GM12878 (cell line): Measurements from ENCODE around the gene ADAMTS14. TPM values are rescaled to one million over a fixed set of nuclear protein-coding genes. Genes with fewer than 3 reads are reported as not detected.

ENCODE experiments used
- ATAC-seq: fragments of 200-7000 bp; cut with Tn5 transposase; 3 replicates; pipeline ENCODE4 v1.9.1; 2020; ENCODE audit warnings: mild to moderate bottlenecking, moderate library complexity
- BruUV-seq: library from RNA; stranded (reverse); fragments of 400-500 nt; replicated peaks from 2 replicates; lab custom pipeline; 2021; lab: Mats Ljungman, UMichigan
- CTCF ChIA-PET: fragments of 300-600 bp; sonication (Branson Sonifier 250); formaldehyde crosslinking; extraction: SDS; loops from one replicate; lab custom pipeline; 2021; ENCODE audit warnings: inconsistent platforms; lab: Yijun Ruan, JAX
- POLR2A ChIA-PET: fragments of 350-600 bp; formaldehyde crosslinking; extraction: SDS; loops from one replicate; lab custom pipeline; 2021; ENCODE audit warnings: inconsistent platforms; lab: Charles Lee
- RAD21 ChIA-PET: fragments of 300-600 bp; sonication (Branson Sonifier 250); formaldehyde crosslinking; loops from one replicate; lab custom pipeline; 2023; ENCODE audit warnings: antibody characterized with exemption; ENCODE audit not compliant: unreplicated experiment; lab: Charles Lee
- SMC1A ChIA-PET: fragments of 300-600 bp; sonication (Branson Sonifier 250); formaldehyde crosslinking; loops from one replicate; lab custom pipeline; 2023; ENCODE audit not compliant: unreplicated experiment, uncharacterized antibody; lab: Charles Lee
- DNase-seq: peaks from one replicate; pipeline ENCODE4 v3.0.0-alpha.2; 2011; ENCODE audit warnings: low read depth, low spot score
- FAIRE-seq: peaks from 3 replicates; lab custom pipeline; 2011; peaks lifted over from hg19 to GRCh38; lab: Jason Lieb, UNC
- H2AFZ ChIP-seq: 2 replicates; pipeline ENCODE4 v1.6.0; 2011; ENCODE audit warnings: low read depth, low read length, control low read depth; ENCODE audit not compliant: control insufficient read depth
- H3K27ac ChIP-seq: 2 replicates; pipeline ENCODE4 v1.5.1; 2011; ENCODE audit warnings: control low read depth; ENCODE audit not compliant: control insufficient read depth, insufficient read depth
- H3K27me3 ChIP-seq, 2 experiments: replicated peaks in 1 of 2; 2 replicates each; pipeline versions ENCODE4 v1.6.0 to v1.6.1; 2011; ENCODE audit warnings: low read length in 1 of 2; ENCODE audit not compliant: control insufficient read depth in 2 of 2, insufficient read depth in 2 of 2
- H3K36me3 ChIP-seq, 2 experiments: 2 replicates each; pipeline ENCODE4 v1.5.1; 2011; ENCODE audit warnings: low read length in 1 of 2; ENCODE audit not compliant: control insufficient read depth in 2 of 2, insufficient read depth in 2 of 2
- H3K4me1 ChIP-seq: 2 replicates; pipeline ENCODE4 v1.6.1; 2011; ENCODE audit warnings: mild to moderate bottlenecking, low read length, moderate library complexity, mixed read lengths; ENCODE audit not compliant: control insufficient read depth, insufficient read depth
- H3K4me2 ChIP-seq: 2 replicates; pipeline ENCODE4 v1.6.0; 2011; ENCODE audit warnings: control low read depth; ENCODE audit not compliant: control insufficient read depth, insufficient read depth
- H3K4me3 ChIP-seq: fragments of 200-600 bp; sonication (generic); 2 replicates; pipeline ENCODE4 v1.5.1; 2016
- H3K79me2 ChIP-seq: 2 replicates; pipeline ENCODE4 v1.6.0; 2011; ENCODE audit warnings: low read length; ENCODE audit not compliant: control insufficient read depth, insufficient read depth
- H3K9ac ChIP-seq: 2 replicates; pipeline ENCODE4 v1.8.0; 2011; ENCODE audit warnings: low read length, control low read depth, mixed read lengths; ENCODE audit not compliant: control insufficient read depth, insufficient read depth
- H3K9me3 ChIP-seq: replicated peaks from 3 replicates; pipeline ENCODE4 v1.5.1; 2011; ENCODE audit warnings: mild to moderate bottlenecking, low read length; ENCODE audit not compliant: control insufficient read depth, insufficient read depth
- H4K20me1 ChIP-seq: 2 replicates; pipeline ENCODE4 v1.6.0; 2011; ENCODE audit not compliant: control insufficient read depth, insufficient read depth
- CHD2 ChIP-seq: IDR thresholded peaks from 2 replicates; pipeline ENCODE4 v1.6.1; 2011; ENCODE audit warnings: low read depth, low read length, improper control_type of control experiment, borderline replicate concordance
- JUNB ChIP-seq: IDR thresholded peaks from 2 replicates; pipeline ENCODE4 v1.6.1; 2016; ENCODE audit warnings: antibody characterized with exemption, mild to moderate bottlenecking
- PBX3 ChIP-seq: IDR thresholded peaks from 2 replicates; pipeline ENCODE4 v1.6.1; 2011; ENCODE audit warnings: mild to moderate bottlenecking, low read depth, low read length, moderate library complexity; ENCODE audit not compliant: insufficient replicate concordance
- SP1 ChIP-seq: IDR thresholded peaks from one replicate; pipeline ENCODE4 v1.6.1; 2011; ENCODE audit warnings: low read depth, low read length
- SUPT20H ChIP-seq: IDR thresholded peaks from 2 replicates; pipeline ENCODE4 v1.6.1; 2011; ENCODE audit warnings: low read depth, mild to moderate bottlenecking, low read length, moderate library complexity, borderline replicate concordance; ENCODE audit not compliant: control insufficient read depth
- SUZ12 ChIP-seq: fragments of 200-600 bp; sonication (generic); IDR thresholded peaks from one replicate; pipeline ENCODE4 v1.6.1; 2018; ENCODE audit warnings: antibody characterized with exemption, mild to moderate bottlenecking; ENCODE audit not compliant: unreplicated experiment
- TCF3 ChIP-seq: IDR thresholded peaks from 2 replicates; pipeline ENCODE4 v1.6.1; 2012; ENCODE audit warnings: low read depth, mild to moderate bottlenecking, low read length, borderline replicate concordance; ENCODE audit not compliant: insufficient read depth
- WGBS: methylation state at CpG from one replicate; pipeline ENCODE4 v1.1.6; 2016; ENCODE audit warnings: low lambda C conversion rate; ENCODE audit not compliant: insufficient replicate concordance, insufficient coverage; ENCODE audit errors: missing lambda C conversion rate; 5-methylcytosine and 5-hydroxymethylcytosine counted together
- in situ Hi-C: fragments of 300-500 bp; cut with MboI; formaldehyde crosslinking; loops from 9 replicates; pipeline ENCODE4 v1.14.3; 2018; ENCODE audit warnings: mixed read lengths
- intact Hi-C: fragments of 100-400 bp; cut with micrococcal nuclease; formaldehyde crosslinking; loops from one replicate; pipeline ENCODE4 v1.14.2; 2022; ENCODE audit not compliant: unreplicated experiment
- polyA plus RNA-seq, 11 experiments: library from polyadenylated mRNA; depleted of rRNA in 4 of 11; unstranded in 6 of 11; stranded (reverse) in 5 of 11; fragments of >200 nt; fragmentation: Nextera tagmentation in 4 of 11; fragmentation: Illumina TruSeq in 1 of 11; extraction: Ambion mirVana in 4 of 11; extraction: Trizol in 1 of 11; gene quantifications; 1 replicate in 1 of 11; 2 replicates in 10 of 11; pipeline versions ENCODE4 v1.2.1 to v1.2.3, GENCODE V29; 2011 to 2016; ENCODE audit warnings: inconsistent platforms in 2 of 11, missing spikeins in 2 of 11, low read depth in 1 of 11
- total RNA-seq, 4 experiments: library from RNA; depleted of rRNA in 3 of 4; stranded (reverse); fragments of >200 nt in 3 of 4; fragmentation: Illumina TruSeq in 1 of 4; extraction: Trizol in 1 of 4; gene quantifications; 2 replicates each; pipeline versions ENCODE4 v1.2.1 to v1.2.3, GENCODE V29; 2013 to 2021

The ADAMTS14 gene
- total and polyA plus RNA-seq, 10 of the 15 experiments (the other 5 are each of a cell fraction or from before 2014, with no cell fraction given) = 0.03 to 0.05 TPM; not detected in 8

- Histone ChIP-seq H4K20me1 (no peaks in the 10 kb centered on the region), H3K9ac (no peak overlapping the region), H3K27ac (no peak overlapping the region)
- intact Hi-C loops = loop anchor here (5.0 kb wide), 1 partner anchor 81 kb away; no protein-coding TSS in a partner anchor
- ChIA-PET RAD21 (no interaction called here), SMC1A (interaction anchor here (0.6 to 0.8 kb wide), 2 partner anchors 72 to 88 kb away, joined by 3 to 4 read pairs; no protein-coding TSS in a partner anchor)
- FAIRE-seq = no peak
- TF ChIP-seq CHD2 (no peak), SUPT20H (no peak), PBX3 (no peak), JUNB (no peak), SUZ12 (no peak), TCF3 (no peak), SP1 (no peak)
- TF ChIP-seq, all 136 proteins: peak for 0
- CTCF ChIA-PET = interaction anchor here (0.6 to 0.7 kb wide), 2 partner anchors 10 to 220 kb away, joined by 3 read pairs; no protein-coding TSS in a partner anchor
- no peak for DNase-seq
- Histone ChIP-seq H3K9me3 (peaks cover 4% of the 10 kb centered on the region; the same call in 2 of the 3 replicates), H3K27me3 (no peaks in the 10 kb centered on the region), H3K36me3 (no peaks in the 10 kb centered on the region), H2AFZ (no peak overlapping the region), H3K4me1 (peaks cover 16% of the 10 kb centered on the region), H3K4me2 (no peak overlapping the region), H3K4me3 (no peak overlapping the region), H3K79me2 (no peaks in the 10 kb centered on the region)
- no peak for ATAC-seq
- in situ Hi-C loops = no loop called here
- WGBS = 0% methylated on average over 1 of the region's 1 CpG
- POLR2A ChIA-PET = no interaction called here
- no TSS peak for BruUV-seq
These were observed 13.6 kb upstream of the ADAMTS14 start for GRCh38 chr10:70658582-70659136.
